SU-DHL-6 (cell line): Measurements from ENCODE around the gene ZNF443.
"Not testable (repeated sequence)": the region's sequence is repeated elsewhere in the genome, so short reads cannot be mapped to it uniquely, and the experiment has no call there.

ENCODE experiments used
- CTCF ChIP-seq: fragments of 200-600 bp; sonication (generic); IDR thresholded peaks from one replicate; pipeline ENCODE4 v1.5.1; 2017; ENCODE audit warnings: antibody characterized with exemption, mild to moderate bottlenecking, low read length, moderate library complexity; ENCODE audit not compliant: insufficient read depth, poor library complexity, severe bottlenecking
- EZH2phosphoT487 ChIP-seq: fragments of 200-600 bp; sonication (generic), shearing (Covaris generic); conservative IDR thresholded peaks from 2 replicates; pipeline ENCODE4 v1.6.1; 2018; ENCODE audit warnings: mild to moderate bottlenecking, antibody characterized with exemption, low read length, moderate library complexity, mixed read lengths

GRCh38 chr19:12399901-12400632, 40.8 kb downstream of the ZNF443 start:
- not testable (repeated sequence) for TF ChIP-seq CTCF, EZH2phosphoT487
